Measurements from ENCODE around the gene FGF10.

The FGF10 gene

DNA sequence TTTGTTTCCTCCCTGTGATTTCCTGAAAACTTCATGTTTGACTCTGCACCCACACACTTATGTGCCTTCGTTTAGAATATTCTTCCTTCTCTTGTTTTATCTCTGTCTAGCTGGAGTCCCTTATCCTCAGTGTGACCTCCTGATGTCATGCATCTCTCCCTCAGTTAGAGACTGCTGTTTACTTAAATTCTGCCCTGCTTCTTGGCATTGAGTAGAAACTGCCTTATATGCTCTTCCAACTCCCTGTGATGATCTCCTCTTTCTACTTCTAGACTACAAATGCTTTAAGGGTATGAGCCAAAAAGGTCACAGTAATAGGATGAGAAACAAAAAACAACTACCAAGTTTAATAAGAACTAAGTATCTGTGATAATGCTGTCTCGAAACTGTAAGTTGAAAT is 12.2 kb downstream of the FGF10 start:
- TF ChIP-seq, protein P1, sequence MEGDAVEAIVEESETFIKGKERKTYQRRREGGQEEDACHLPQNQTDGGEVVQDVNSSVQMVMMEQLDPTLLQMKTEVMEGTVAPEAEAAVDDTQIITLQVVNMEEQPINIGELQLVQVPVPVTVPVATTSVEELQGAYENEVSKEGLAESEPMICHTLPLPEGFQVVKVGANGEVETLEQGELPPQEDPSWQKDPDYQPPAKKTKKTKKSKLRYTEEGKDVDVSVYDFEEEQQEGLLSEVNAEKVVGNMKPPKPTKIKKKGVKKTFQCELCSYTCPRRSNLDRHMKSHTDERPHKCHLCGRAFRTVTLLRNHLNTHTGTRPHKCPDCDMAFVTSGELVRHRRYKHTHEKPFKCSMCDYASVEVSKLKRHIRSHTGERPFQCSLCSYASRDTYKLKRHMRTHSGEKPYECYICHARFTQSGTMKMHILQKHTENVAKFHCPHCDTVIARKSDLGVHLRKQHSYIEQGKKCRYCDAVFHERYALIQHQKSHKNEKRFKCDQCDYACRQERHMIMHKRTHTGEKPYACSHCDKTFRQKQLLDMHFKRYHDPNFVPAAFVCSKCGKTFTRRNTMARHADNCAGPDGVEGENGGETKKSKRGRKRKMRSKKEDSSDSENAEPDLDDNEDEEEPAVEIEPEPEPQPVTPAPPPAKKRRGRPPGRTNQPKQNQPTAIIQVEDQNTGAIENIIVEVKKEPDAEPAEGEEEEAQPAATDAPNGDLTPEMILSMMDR (IDR thresholded peaks at IDR 0.05) = no peak

DNA sequence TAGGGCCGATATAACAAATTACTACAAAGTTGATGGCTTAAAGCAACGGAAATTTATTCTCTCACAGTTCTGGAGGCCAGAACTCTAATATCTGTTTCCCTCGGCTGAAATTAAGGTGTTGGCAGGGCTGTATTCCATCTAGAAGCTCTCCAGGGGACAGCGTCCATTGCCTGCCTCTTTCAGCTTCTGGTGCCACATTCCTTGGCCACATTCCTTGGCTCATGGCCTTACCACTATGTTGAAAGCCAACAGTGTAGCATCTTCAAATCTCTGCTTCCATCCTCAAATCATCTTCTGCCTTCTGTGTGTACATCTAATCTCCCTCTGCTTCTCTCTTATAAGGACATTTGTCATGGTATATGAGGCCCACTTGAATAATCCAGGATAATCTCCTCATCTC is 17.2 kb downstream of the FGF10 start:
- TF ChIP-seq, protein P1 (IDR thresholded peaks at IDR 0.05) = no peak

DNA sequence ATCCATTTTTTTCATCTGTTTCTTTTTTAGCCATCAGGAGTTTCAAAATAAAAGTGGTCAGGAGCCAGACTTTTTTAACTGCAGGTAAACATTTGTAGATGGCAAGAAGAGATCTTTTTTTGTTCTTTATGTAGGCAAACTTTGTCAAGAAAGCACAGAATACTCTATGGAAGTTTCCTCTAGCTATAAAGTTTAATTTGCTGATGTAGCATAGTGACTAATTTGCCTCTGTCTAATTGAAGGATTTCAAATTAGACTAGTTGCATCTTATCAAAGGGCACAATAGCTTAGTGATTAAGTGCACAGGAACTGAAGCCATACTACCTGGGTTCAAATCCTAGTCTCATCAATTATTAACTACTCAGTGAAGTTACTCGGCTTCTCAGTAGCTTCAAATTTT is 22.0 kb downstream of the FGF10 start:
- TF ChIP-seq, protein P1 (IDR thresholded peaks at IDR 0.05) = no peak

DNA sequence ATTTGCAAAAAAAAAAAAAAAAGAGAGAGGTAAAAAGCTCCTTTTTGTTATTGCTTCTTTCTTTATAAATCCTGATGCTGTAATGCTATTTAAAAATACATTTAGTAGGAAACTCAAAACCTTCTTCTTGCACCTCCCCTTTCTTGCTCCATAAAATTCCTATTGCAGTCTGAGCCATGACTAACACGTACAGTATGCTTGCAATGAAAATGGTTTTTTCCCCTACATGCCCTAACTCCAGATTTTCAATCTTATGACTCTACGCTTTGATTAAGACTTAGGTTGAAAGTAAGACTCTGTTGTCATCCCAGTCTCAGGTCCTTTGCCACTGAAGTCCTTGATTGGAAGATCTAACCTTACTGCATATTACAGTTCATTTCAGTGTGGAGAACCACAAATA is 23.9 kb downstream of the FGF10 start:
- TF ChIP-seq, protein P1 (IDR thresholded peaks at IDR 0.05) = no peak

DNA sequence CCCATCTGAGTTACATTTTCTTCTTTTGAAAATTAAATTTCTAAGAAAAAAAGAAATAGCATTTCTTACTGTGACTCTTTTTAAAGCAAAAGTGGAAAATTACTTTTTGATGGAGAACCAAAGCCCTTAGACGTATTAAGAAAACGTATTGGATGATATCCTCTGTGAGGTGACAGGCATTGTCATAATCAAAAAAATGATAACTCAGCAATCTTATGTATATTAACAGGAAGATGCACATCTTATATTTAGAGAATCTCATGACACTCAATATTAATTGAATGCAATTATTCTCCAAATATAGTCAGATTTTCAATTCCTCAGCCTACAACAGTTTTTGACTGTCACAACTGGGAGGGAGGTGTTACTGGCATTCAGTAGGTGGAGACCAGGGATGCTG is 25.1 kb downstream of the FGF10 start:
- TF ChIP-seq, protein P1 (IDR thresholded peaks at IDR 0.05) = no peak

DNA sequence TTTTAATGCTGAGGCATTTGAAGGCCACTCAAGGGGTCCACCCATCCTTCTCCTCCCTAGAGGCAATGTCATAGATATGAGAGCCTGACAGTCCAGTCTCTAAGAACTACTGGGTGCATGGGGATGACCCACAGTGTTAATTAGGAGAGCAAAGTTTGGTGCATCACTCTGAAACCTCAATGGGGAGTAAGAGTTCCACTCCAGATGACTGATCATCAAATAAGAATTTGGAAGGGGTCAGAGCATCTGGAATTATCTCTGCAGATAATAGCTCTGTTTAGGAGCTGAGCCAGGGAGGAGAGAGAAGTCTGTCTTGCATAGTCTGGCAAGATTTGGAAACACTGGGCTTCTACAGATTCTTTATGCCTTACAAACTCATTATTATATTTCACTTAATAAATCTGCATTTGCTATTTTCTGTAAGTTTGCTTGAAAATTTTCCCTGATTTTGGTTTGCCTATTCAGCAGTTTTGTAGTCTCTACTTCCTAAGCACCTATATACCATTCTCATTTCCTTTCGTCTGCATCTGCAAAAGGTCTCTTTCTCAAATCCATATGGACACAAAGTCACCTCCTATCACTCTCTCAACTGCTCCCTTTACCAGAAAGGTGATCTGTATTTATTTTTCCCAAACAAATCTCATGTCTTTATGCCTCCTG is 27.7 kb downstream of the FGF10 start:
- TF ChIP-seq, protein P1 (IDR thresholded peaks at IDR 0.05) = no peak

DNA sequence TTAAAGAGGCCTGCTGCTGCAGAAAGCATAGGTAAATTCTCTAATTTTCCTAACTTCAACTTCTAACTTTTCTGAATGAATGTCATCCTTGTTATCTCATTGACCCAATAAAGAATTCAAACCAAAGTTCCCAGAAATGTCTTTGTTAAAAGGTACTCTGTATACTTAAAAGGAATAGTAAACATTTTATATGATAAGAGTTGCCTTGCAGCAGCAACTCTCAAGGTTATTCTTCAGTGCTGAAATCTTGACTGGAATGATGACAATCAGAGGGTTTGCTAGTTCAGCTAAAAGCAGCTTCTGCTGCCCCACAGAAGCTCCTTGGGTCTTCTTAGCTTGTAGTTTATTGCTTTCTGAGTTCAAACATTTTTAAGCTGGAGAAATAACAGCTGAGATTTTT is 28.3 kb downstream of the FGF10 start:
- TF ChIP-seq, protein P1 (IDR thresholded peaks at IDR 0.05) = no peak

DNA sequence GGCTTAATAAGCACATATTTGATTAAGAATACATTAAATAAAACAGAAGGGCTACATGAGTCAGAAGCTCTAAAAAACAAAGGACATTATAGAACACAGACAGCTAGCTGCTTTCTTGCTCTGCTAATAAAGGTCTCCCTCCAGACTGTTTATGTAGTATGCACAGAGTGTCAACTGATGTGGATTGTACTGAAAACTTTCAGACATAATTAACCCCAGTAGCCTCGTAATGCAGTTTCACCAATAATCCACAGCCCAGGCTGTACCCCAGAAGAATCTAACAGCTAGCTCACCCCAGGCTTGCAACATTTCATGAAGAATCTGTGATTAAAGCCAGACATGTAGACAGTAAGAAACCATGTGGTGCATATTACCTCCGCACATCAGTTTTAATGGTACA is 30.8 kb downstream of the FGF10 start:
- TF ChIP-seq, protein P1 (IDR thresholded peaks at IDR 0.05) = no peak

All from LNCAP (cell line).